Stimulated activated CD4-positive, alpha-beta T cell treated with anti-CD3 and anti-CD28 coated beads, Interleukin-1b, Interleukin-23, amount 100 ng/mL, for 4 hours (primary cell): ENCODE results near the gene ARHGEF25.
"Not testable (repeated sequence)": the region's sequence is repeated elsewhere in the genome, so short reads cannot be mapped to it uniquely, and the experiment has no call there.

Experiments
- DNase-seq, 2 donors: peaks; one replicate each; pipeline ENCODE4 v3.0.0-alpha.2; 2020; ENCODE audit warnings: low read depth in 2 of 2

ARHGEF25 gene

DNA sequence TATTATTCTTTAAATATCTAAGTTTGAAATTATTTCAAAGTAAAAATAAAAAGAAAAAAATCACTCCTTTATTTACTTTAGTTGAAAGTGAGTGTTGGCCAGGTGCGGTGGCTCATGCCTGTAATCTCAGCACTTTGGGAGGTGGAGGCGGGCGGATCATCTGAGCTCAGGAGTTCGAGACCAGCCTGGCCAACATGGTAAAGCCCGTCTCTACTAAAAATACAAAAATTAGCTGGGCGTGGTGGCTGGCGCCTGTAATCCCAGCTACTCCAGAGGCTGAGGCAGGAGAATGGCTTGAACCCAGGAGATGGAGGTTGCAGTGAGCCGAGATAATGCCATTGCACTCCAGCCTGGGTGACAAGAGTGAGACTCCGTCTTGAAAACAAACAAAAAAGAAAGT lies 25.5 kb downstream of the ARHGEF25 start:
- DNase-seq: not testable (repeated sequence)

DNA sequence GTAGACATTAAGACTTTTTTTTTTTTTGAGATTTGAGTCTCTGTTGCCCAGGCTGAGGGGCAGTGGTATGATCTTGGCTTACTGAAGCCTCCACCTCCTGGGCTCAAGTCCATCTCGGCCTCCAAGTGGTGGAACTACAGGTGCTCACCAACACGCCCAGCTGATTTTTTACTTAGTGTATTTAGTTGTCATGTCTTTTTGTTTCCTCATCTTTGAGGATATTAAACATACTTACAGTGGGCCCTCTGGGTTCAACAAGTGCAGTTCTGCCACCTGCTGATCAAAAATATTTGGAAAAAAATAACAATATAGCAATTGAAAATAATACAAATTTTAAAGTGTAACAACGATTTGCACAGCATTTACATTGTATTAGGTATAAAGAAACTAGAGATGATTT lies 26.1 kb downstream of the ARHGEF25 start:
- DNase-seq: no peak

DNA sequence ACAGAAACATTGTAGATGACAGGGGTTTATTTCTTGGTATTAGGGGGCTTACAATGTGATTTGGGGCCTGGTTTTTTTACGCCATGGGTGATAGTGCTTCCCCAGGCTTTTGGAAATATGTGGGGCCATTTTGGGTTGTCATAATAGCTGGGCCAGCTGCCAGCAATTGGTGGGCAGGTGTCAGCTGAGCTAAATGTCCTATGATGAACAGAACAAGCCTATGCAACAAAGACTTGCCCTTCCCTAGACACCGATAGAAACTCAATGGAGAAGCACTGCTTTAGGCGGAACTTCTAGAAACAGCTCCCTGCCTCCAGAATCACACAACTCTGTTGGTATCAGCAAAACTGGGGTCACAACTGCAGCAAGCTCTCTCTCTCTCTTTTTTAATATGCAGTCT lies 26.9 kb downstream of the ARHGEF25 start:
- no peak for DNase-seq

DNA sequence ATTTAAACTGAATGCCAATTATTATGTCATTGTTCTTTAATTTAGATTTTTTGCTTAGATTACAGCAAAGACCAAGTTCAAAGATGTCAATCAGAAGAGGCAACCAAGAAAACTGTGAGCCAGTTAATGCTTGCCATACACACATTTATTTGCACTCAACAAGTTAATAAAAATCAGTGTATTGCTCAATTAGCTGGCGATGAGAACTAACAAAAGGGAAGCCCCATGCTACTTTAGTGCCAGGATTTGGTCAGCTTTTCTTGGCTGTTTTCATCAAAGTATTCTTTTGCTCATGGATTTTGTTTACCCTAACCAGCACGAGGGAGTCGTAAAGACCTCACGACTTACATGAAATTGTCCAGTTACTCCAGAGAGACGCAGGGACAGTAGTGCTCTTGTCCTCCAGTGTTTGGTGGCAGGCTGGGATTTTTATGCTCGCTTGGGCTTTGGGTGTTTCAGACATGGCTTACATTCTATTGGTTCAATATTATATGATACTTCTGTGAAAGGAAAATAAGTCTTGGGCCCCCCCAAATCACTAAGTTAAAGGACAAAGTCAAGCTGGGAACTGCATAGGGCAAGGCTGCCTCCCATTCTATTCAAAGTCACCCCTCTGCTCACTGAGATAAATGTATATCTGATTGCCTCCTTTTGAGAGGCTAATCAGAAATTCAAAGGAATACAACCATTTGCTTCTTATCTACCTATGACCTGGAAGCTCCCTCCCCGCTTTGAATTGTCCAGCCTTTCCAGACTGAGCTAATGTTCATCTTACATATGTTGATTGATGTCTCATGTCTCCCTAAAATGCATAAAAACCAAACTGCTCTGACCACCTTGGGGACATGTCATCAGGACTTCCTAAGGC lies 29.2 kb downstream of the ARHGEF25 start:
- DNase-seq: no peak

DNA sequence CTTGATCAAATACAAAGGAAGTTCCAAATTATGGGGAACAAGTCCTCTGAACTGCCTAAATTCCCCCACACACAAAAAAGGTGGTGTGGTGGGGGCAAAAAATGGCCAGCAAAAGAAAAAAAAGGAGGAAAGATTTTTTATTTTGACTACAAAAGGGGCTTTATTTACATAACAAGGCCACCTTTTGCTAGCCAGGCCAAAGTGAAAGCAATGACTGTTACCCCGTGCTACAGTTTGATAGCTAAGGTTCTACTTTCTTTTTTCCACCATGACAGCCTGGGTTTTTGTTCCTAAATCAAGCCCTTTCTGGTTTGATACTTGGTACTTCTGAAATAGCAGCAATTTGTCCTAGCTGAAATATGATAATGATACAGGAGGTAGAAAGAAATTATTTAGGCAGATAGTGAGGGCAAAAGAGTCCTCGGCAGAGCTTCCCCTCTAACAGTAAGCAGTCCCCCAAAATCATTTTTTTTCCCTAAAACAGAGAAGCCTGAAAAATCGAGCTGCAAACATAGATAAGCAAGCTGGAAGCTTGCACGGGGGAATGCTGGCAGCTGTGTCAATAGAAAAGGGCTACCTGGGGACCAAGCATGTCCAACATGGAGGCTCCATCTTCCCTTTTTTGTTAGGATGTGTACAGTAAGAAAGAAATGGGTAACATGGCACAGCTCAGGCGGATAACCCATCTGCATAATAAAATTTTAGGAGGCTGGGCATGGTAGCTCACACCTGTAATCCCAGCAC lies 30.6 kb downstream of the ARHGEF25 start:
- no peak for DNase-seq

DNA sequence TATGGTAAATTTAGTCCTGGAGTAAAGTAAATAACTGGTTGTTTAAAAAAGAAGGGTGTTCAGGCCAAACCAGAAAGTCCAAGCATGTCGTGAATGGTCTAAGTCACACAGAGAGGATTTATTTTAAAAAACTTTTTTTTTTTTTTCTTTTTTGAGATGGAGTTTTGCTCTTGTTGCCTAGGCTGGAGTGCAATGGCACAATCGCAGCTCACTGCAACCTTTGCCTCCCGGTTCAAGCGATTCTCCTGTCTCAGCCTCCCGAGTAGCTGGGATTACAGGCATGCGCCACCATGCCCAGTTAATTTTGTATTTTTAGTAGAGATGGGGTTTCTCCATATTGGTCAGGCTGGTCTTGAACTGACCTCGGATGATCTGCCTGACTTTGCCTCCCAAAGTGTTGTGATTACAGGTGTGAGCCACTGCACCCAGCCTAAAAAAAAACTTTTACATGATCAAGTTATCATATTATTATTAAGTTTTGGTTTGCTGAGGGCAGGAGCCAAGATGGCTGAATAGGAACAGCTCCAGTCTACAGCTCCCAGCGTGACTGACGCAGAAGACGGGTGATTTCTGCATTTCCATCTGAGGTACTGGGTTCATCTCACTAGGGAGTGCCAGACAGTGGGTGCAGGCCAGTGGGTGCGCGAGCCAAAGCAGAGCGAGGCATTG lies 34.9 kb downstream of the ARHGEF25 start:
- not testable (repeated sequence) for DNase-seq

DNA sequence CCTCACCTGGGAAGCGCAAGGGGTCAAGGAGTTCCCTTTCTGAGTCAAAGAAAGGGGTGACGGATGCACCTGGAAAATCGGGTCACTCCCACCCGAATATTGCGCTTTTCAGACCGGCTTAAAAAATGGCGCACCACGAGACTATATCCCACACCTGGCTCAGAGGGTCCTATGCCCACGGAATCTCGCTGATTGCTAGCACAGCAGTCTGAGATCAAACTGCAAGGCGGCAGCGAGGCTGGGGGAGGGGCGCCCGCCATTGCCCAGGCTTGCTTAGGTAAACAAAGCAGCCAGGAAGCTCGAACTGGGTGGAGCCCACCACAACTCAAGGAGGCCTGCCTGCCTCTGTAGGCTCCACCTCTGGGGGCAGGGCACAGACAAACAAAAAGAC lies 35.4 kb downstream of the ARHGEF25 start:
- not testable (repeated sequence) for DNase-seq

DNA sequence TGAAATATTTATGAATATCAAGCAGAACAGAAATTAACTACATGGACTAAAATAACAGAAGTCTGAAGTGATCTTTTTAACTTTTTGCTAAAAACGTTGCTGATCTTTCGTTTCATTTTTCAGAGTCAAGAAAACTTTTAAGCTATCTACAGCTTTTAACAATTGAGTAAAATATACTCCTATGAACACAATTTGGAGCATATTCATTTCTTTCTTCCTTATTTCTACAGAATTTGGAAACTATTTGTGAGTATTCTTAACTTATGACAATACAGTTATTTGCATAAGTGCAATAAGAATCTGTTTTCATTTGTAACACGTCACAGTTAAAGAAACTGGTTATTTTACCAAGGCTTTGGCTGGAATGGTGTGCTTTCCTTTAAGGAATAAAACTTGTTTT lies 42.8 kb downstream of the ARHGEF25 start:
- no peak for DNase-seq

DNA sequence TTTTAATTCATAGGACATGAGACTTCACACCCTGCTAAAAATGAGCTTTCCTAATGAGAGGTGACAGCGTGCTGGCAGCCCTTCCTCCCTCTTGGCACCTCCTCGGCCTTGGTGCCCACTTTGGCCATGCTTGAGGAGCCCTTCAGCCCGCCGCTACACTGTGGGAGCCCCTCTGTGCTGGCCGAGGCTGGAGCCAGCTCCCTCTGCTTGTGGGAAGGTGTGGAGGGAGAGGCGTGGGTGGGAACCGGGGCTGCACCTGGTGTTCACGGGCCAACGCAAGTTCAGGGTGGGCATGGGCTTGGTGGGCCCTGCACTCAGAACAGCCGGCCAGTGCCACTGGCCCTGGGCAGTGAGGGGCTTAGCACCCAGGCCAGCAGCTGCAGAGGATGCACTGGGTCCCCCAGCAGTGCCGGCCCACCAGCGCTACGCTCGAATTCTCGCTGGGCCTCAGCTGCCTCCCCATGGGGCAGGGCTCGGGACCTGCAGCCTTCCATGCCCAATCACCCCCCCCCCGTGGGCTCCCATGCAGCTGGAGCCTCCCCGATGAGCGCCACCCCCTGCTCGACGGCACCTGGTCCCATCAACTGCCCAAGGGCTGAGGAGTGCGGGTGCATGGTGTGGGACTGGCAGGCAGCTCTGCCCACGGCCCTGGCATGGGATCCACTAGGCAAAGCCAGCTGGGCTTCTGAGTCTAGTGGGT lies 44.5 kb downstream of the ARHGEF25 start:
- DNase-seq: no peak

DNA sequence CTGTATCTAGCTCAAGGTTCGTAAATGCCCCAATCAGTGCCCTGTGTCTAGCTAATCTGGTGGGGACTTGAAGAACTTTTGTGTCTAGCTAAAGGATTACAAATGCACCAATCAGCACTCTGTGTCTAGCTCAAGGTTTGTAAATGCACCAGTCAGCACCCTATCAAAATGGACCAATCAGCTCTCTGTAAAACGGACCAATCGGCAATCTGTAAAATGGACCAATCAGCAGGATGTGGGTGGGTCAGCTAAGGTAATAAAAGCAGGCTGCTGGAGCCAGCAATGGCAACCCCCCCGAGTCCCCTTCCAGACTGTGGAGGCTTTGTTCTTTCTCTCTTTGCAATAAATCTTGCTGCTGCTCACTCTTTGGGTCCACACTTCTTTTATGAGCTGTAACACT lies 45.2 kb downstream of the ARHGEF25 start:
- not testable (repeated sequence) for DNase-seq

DNA sequence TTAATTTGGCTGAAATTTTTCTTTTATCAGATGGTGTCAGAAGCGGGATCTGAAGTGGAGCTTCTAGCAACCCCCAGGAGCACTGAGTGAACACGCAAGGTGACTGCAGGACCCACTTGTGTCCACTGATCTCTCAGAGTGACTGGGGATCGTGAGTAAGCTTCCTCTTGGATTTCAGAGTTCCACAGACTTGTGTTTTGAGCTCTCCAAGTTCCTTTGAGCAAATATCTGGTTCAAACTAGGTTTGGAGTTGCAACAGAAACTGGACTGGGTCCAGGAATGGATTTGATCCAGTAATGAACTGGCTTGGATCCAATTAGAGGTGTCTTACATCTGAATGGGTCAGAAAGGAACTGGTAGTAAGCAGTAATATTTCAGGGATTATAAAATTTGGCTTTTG lies 46.5 kb downstream of the ARHGEF25 start:
- DNase-seq: no peak

DNA sequence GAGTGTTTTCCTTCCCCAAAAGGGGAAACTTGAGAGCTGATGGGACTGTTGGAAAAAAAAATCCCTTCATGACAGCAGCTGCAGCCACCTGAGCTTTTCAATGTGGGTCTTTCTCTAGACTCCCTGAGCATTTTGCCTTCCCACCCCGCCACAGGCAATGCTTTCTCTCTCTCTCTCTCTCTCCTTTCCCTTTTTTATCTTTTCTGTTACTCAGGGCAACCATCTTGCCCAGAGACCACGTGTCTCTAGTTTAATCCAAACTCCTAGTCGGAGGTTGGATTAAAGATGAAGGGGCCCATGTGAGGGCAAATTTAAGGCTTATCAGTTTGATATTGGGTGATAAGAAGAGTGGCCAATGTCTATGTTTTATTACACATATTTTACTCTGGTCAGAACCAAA lies 47.7 kb downstream of the ARHGEF25 start:
- no peak for DNase-seq

DNA sequence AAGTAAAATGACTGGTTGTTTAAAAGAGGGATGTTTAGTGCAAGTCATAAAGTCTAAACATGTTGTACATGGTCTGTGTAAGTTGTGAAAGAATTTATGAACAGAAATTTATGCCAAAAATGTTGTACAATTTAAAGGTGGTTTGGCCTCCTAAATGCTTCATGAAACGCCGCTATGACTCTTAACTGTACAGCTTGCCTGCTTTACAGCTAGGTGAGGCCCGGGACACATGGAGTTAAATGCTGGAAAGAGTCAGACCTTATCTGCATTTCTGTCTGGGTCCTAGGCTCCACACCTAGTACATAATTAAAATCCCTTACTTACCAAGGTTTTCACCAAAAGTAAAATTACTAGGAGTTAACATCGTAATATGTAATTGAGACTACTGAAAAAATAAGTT lies 50.1 kb downstream of the ARHGEF25 start:
- no peak for DNase-seq

DNA sequence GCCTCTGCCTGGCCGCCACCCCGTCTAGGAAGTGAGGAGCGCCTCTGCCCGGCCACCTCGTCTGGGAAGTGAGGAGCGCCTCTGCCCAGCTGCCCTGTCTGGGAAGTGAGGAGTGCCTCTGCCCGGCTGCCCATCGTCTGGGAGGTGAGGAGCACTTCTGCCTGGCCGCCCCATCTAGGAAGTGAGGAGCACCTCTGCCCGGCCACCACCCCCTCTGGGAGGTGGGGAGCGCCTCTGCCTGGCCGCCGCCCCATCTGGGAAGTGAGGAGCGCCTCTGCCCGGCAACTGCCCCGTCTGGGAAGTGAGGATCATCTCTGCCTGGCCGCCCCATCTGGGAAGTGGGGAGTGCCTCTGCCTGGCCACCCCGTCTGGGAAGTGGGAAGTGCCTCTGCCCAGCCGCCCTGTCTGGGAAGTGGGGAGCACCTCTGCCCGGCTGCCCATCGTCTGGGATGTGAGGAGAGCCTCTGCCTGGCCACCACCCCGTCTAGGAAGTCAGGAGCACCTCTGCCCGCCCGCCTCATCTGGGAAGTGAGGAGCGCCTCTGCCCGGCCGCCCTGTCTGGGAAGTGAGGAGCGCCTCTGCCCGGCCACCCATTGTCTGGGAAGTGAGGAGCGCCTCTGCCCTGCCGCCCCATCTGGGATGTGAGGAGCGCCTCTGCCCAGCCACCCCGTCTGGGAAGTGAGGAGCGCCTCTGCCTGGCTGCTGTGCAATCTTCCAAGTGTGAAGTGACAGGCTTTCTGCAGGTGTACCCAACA lies 54.0 kb downstream of the ARHGEF25 start:
- not testable (repeated sequence) for DNase-seq
